DND-41 (cell line): ENCODE data around the gene TREH.

Experiments
- CTCF ChIP-seq: IDR thresholded peaks from 2 replicates; pipeline ENCODE4 v1.5.1; 2012; ENCODE audit warnings: borderline replicate concordance, low read length, moderate library complexity, mild to moderate bottlenecking; ENCODE audit not compliant: poor library complexity, severe bottlenecking; ENCODE audit errors: extremely low read depth
- EZH2 ChIP-seq: IDR thresholded peaks from 3 replicates; pipeline ENCODE4 v1.6.1; 2012; ENCODE audit warnings: borderline replicate concordance, low read depth, mild to moderate bottlenecking, moderate library complexity, low read length, inconsistent platforms; ENCODE audit not compliant: severe bottlenecking

GRCh38 chr11:118663381-118663780, 16.1 kb downstream of the TREH start:
- no peak for TF ChIP-seq CTCF
- TF ChIP-seq EZH2, result no peak
